ENCODE measurements around the gene NAALADL2.

NAALADL2 gene

DNA sequence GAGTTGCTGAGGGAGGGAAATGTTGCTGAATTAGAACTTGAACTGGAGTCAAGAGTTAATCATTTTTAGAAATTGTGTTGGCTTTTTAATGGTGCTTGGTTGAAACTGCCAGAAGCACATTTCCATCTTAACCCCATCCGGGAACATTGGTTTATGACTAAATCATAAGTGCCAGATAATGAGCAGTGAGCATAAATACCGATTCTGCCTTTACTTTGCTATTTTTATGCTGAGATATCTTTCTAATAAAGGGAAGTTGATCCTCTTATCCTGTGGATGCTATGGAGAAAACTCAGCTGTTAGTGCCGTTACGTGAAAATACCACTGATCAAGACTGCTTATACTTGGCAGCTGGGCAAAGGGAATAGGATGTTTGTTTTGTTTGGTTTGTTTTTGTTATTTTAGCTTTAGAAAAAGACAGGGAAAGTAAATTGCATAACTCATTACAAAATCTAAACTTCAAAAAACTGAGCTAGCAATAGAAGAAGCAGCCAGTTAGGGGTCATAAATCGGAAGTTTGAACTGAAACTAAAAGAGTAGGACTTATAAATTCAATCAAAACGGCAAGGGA, 813.1 kb downstream of the NAALADL2 start:
- peak; percentile 9 for DNase-seq (ENCODE audit: low spot score)

- no peak for DNase-seq (ENCODE audit: low spot score)
Measured at GRCh38 chr3:175679568-175679967, 820.4 kb downstream of the NAALADL2 start.

- DNase-seq (ENCODE audit: low spot score) = no peak
Measured at GRCh38 chr3:175692256-175692655, 833.1 kb downstream of the NAALADL2 start.

DNA sequence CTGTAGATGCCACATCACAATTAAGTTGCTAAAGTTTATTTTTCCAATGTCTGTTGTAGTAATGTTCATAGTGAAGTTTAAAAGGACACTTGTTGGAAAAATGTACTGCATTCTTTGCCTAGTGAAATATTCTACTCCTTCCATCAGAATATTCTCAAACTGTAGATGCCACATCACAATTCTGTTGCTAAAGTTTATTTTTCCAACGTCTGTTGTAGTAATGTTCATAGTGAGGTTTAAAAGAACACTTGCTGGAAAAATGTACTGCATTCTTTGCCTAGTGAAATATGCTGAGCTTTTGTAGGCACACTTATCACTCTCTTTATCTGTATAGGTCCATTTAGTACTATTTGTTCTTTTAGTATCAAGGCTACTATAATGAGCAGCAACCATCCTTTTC, 836.1 kb downstream of the NAALADL2 start:
- no peak for DNase-seq (ENCODE audit: low spot score)

- no peak for DNase-seq (ENCODE audit: low spot score)
Measured at GRCh38 chr3:175702956-175703355, 843.8 kb downstream of the NAALADL2 start.

DNA sequence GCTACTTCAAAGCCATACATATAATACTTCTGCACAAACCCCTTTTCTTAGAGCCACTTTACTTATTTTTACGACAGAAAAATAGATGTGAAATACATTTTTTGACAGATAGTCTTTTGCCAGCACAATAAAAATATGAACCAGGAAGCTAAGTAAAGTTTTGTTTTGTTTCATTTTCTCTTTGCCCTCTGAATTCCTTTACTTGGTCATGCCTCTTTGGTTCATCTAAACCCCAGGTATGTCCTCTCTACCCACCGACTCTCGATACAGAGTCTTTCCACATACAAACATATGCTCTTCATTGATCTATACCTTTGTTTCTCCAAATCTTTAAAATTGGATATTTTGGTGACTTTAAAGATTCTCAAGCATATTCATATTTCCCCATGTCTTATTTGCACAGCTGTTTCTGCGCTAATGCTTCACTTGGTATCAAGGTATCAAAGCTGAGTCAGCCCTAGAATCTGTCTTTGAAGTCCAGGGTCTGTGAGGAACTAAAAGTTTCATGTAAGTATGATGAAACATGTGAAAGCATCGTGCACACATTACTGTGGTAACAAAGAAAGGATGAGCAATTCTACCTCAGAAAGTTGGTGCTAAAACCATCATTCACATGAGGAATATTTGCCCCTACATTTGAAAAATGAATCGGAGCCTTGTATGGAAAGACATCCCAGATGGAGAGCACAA, 845.4 kb downstream of the NAALADL2 start:
- DNase-seq (ENCODE audit: low spot score) = no peak

DNA sequence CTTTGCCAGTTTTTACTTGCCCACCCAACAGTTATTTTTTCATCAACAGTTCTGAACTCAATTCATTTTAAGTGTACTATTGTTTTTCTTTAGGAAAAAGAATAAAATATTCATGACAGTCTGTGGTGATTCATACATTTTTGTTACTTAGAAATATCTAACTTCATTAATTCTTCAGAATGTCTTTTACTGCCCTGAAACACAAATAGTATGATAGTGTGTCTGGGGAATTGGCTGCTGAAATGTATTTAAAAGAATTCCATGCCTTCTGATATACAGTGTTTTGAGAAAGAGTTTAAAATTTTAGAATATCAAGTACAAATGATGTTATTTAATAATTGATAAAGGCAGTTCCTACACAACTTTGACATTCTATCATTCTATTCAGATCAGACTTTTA, 854.1 kb downstream of the NAALADL2 start:
- DNase-seq (ENCODE audit: low spot score) = no peak

DNA sequence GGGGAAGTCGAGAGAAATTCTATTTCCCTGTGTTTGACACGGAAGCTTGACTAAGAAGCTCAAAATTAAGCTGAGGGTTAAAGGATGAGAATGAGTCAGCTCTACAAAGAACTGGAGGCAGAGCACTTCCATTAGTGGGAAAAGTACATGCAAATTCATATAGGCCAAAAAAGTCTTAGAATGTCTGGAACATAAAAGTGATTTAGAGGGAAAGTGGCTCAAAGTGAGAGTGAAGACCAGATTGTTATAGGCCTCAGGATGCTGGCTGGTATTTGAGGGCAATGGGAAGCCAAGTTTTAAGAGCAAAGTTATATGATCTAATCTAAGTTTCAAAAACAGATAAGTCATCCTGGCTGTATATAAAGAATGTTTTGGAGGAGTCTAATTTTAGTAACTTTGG, 857.3 kb downstream of the NAALADL2 start:
- no peak for DNase-seq (ENCODE audit: low spot score)

- no peak for DNase-seq (ENCODE audit: low spot score)
Measured at GRCh38 chr3:175726228-175726627, 867.1 kb downstream of the NAALADL2 start.

GRCh38 chr3:175728566-175728965, 869.4 kb downstream of the NAALADL2 start:
- DNase-seq (ENCODE audit: low spot score) = no peak

DNA sequence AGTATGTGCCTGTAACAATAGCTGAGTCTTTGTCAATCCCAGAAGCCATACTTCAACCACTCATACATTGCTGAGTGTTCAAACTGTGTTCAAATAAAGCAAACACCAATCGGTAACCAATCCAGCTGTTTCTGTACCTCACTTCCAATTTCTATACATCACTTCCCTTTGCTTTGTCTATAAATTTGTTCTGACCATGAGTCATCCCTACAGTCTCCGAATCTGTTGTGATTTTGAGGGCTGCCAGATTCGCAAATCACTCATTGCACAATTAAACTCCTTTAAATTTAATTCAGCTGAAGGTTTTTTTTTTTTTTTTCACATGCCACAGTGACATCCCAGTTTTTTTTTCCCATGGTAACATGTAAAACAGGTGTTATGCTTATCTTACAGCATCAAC, 870.3 kb downstream of the NAALADL2 start:
- DNase-seq (ENCODE audit: low spot score) = no peak

DNA sequence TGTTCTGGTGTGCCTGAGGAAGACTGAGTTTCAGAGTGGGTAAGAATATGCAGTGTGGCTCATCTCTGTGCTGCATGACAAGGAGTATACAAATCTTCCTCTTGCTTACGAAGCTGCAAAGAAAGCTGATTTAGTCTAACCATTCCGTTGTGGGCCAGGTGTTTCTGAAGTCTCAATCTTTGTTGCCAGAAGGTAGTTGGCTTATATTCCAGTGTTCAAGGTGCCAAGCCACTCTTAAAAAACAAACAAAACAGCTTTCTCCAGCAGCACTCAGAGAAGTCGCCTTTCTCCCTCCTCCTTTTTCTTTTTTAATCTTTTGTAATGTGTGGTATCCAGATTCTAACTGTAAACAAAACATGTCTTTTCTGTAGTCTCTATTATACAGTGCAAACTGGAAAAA, 872.4 kb downstream of the NAALADL2 start:
- DNase-seq (ENCODE audit: low spot score) = no peak

GRCh38 chr3:175732017-175732416, 872.9 kb downstream of the NAALADL2 start:
- DNase-seq (ENCODE audit: low spot score) = no peak

- no peak for DNase-seq (ENCODE audit: low spot score)
Measured at GRCh38 chr3:175735866-175736265, 876.7 kb downstream of the NAALADL2 start.

GRCh38 chr3:175737646-175738572, 878.8 kb downstream of the NAALADL2 start:
- DNase-seq (ENCODE audit: low spot score) = peak; percentile 31

DNA sequence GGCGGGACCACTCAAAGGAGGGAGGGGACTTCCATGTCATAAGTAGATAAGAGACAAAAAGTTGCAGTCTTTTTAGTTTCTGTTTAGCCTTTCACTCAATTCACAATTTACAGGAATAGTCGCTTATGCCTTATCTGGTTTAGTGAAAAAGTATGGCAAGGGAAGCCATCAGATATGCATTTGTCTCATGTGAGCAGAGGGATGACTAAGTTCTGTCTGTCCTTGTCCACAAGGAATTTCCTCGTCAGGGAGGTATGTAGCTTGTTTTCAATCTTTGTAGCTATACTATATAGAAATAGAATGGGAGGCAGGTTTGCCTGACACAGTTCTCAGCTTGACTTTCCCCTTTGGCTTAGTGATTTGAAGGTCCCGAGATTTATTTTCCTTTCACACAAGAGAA, 882.8 kb downstream of the NAALADL2 start:
- DNase-seq (ENCODE audit: low spot score) = no peak

- DNase-seq (ENCODE audit: low spot score) = peak; percentile 33
Measured at GRCh38 chr3:175743733-175744400, 884.7 kb downstream of the NAALADL2 start.

- DNase-seq (ENCODE audit: low spot score) = no peak
Measured at GRCh38 chr3:175746308-175746707, 887.2 kb downstream of the NAALADL2 start.

DNA sequence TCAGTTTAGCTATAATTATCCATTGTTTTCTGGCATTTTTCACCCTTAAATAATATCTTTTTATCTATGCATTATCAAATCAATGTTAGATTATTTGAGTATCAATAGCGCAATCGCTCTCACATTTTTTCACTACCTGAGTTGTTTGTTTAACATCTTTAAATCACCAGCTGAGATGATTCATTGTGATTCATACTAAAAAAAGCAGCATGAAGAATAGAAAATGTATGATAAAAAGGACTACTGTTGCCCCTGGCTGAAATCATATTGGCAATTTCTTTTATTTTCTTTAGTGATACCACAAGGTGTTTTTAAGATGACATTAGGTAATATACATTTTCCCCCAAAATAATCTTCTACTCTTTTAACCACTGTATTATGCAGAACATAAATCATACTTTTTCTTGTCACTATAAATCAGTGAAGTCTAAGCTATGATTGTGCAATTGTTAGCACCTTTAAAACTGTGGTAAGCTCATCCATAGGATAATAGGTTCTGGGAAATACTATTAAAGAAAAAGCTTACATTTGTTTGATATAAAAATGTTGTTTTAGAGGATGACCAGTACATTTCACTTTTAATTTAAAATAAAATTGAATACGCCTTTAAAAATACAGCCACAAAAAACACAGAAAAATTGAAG, 889.1 kb downstream of the NAALADL2 start:
- no peak for DNase-seq (ENCODE audit: low spot score)

DNA sequence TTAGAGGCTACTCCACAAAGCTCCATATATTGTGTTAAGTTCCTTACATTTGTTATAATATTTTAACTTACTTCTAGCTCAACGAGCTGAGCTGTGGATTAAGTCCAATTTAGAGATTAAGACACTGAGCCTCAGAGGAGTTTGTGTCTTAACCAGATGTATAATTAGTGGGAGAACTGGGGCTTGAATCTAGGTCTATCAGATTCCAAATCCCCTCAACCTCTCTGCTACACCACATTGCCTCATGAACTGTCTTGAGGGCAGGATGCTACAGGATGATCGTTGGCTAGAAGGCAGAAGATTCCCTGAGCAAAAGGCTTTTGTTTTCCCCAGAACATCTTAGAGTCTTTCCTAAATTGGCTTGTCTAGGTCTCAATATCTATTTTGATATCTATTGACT, 890.8 kb downstream of the NAALADL2 start:
- no peak for DNase-seq (ENCODE audit: low spot score)

GRCh38 chr3:175751089-175751488, 892.0 kb downstream of the NAALADL2 start:
- no peak for DNase-seq (ENCODE audit: low spot score)

DNA sequence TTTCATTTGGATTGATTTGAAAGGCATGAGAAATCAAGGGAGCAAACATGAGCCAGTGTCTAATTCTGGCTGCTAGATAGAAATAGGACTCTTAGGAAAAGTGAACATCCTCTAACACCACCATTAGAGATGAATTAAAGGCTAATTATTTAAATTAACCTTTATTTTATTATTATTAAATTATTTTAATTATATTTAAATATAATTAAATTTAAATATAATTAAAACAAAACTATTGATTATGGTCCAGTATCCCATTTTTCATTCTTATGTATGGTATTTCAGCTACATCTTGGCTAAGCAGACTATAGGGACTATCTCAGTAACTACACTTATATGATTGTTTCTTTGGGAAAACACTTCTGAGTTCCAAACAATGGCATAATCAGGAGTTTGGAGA, 904.8 kb downstream of the NAALADL2 start:
- no peak for DNase-seq (ENCODE audit: low spot score)
